ENCODE measurements around the gene FNDC10. TPM values are rescaled to one million over a fixed set of nuclear protein-coding genes. Genes with fewer than 3 reads are reported as not detected.

Gene FNDC10
- total RNA-seq, 6 donors from 2014 or later: 8.7 to 21.0 (median 12.4) TPM

DNA sequence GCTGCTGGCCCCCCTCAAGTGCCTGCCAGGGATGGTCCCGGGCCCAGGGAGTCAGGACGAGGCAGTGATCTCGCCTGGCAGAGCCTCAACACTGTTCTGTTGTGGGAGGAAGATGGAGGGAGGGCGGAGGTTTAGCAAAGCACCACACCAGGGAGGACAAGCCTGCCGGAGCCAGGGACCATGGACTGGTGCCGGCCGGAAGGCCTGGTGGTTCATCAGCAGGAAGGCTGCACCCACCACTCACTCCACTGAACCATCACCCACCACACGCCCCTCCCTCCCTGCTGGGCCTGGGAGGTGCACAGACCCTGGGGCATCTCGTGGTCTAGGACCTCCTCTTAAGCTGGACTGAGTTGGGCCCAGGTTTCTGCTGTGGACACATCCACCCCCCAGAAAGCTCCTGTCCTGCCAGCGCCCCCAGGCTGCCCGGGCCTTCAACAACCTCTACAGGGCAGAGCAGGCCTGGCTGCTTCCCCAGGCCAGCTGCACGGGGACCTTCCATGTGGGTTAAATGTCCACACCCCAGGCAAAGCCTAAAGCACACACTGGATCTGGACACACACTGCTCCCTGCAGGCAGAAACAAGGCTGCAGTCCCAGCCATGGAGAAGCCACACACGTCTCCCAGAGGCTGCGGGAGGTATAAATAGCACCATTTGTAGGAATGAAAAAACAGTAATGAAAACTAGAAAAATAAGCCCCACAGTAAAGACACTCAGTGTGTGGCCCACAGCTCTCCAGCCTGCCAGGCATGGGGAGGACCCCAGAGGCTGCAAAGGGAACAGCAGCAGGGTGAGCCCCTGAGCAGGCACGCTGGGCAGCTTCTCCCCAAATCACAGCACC, 49.1 kb downstream of the FNDC10 start:
- 70 to 82% methylated on average over 11 to 15 of the region's 15 CpGs for WGBS, 2 donors
- DNase-seq (peak in 1 of 2 donors; percentile 55), ATAC-seq (ENCODE audit: low FRiP score in 2 of 2) (peak in 1 of 2 donors; percentile 31)

DNA sequence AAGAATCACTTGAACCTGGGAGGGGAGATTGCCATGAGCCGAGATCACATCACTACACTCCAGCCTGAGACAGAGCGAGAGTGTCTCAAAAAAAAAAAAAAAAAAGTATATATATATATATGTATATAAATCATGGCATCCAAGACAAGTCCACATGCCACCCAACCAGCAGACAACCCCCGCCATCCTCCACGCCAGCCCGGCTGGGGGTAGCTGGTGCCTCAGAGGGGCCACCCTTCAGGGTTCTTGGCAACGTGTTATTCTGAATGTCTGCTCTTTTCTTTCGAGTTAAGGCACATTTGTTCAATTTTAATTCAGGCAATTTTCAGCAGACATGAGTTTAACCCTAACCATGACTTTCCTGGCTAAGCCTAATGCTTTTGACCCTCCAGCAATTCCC, 49.8 kb downstream of the FNDC10 start:
- ATAC-seq (ENCODE audit: low FRiP score in 2 of 2) (no peak), DNase-seq (peak in 1 of 2 donors; percentile 55)
- Histone ChIP-seq H3K4me1 (peaks cover 0 to 8% (median 4%) of the 10 kb centered on the region in 4 donors), H3K4me3 (no peak overlapping the region), H3K36me3 (peaks cover 0 to 8% (median 3%) of the 10 kb centered on the region in 4 donors), H3K27ac (peak overlapping the region in 1 of 4 donors; percentile 17), H3K27me3 (no peaks in the 10 kb centered on the region), H3K9me3 (no peaks in the 10 kb centered on the region)
- WGBS, 2 donors: 81 to 84% methylated on average over 7 of the region's 7 CpGs
- TF ChIP-seq, protein P1, sequence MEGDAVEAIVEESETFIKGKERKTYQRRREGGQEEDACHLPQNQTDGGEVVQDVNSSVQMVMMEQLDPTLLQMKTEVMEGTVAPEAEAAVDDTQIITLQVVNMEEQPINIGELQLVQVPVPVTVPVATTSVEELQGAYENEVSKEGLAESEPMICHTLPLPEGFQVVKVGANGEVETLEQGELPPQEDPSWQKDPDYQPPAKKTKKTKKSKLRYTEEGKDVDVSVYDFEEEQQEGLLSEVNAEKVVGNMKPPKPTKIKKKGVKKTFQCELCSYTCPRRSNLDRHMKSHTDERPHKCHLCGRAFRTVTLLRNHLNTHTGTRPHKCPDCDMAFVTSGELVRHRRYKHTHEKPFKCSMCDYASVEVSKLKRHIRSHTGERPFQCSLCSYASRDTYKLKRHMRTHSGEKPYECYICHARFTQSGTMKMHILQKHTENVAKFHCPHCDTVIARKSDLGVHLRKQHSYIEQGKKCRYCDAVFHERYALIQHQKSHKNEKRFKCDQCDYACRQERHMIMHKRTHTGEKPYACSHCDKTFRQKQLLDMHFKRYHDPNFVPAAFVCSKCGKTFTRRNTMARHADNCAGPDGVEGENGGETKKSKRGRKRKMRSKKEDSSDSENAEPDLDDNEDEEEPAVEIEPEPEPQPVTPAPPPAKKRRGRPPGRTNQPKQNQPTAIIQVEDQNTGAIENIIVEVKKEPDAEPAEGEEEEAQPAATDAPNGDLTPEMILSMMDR (IDR thresholded peaks at IDR 0.05): no peak
- TF ChIP-seq EP300 (IDR thresholded peaks at IDR 0.05) (no peak), POLR2AphosphoS5 (IDR thresholded peaks at IDR 0.05) (no peak), POLR2A (IDR thresholded peaks at IDR 0.05) (no peak)

More for the DNA sequence above, 49.1 kb downstream of the FNDC10 start:
- peak overlapping the region in 3 of 4 donors; percentile 17 to 33 (median 25) for H3K27ac ChIP-seq
- no peaks in the 10 kb centered on the region for H3K27me3 ChIP-seq
- H3K4me1 ChIP-seq: peaks cover 0 to 10% (median 4%) of the 10 kb centered on the region in 4 donors
- H3K4me3 ChIP-seq: no peak overlapping the region
- peaks cover 0 to 12% (median 6%) of the 10 kb centered on the region in 4 donors for H3K36me3 ChIP-seq
- no peak for TF ChIP-seq POLR2AphosphoS5 (IDR thresholded peaks at IDR 0.05)
- TF ChIP-seq POLR2A (IDR thresholded peaks at IDR 0.05): no peak
- TF ChIP-seq EP300 (IDR thresholded peaks at IDR 0.05): no peak
- TF ChIP-seq, protein P1 (IDR thresholded peaks at IDR 0.05): peak in 1 of 6 experiments; percentile 9
- no peaks in the 10 kb centered on the region for H3K9me3 ChIP-seq

DNA sequence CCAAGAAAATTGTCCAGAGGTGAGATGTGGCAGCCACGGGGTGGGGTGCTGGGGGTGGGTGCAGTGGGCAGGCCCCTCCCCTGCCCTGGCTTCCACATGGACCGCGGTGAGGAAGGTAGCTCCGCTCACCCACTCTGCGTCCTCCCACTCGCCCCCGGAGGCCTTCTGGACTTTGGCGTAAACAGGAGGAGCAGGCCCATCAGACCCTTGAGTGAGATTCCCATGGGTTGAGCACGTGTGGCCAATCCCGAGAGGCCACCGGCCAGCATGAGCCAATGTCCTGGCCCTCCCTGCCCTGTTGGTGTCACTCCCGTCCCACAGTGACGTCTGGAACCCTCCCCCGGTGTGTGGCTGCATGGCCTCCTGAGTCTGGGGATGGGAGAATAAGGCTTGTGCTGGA, 51.3 kb downstream of the FNDC10 start:
- ATAC-seq (ENCODE audit: low FRiP score in 2 of 2) (peak in 1 of 2 donors; percentile 1), DNase-seq (peak in 1 of 2 donors; percentile 53)
- no peak overlapping the region for H3K27ac ChIP-seq
- H3K9me3 ChIP-seq: no peaks in the 10 kb centered on the region
- no peak overlapping the region for H3K4me3 ChIP-seq
- H3K36me3 ChIP-seq: peaks cover 0 to 8% (median 3%) of the 10 kb centered on the region in 4 donors
- peaks cover 0 to 3% (median 0%) of the 10 kb centered on the region in 4 donors for H3K4me1 ChIP-seq
- no peaks in the 10 kb centered on the region for H3K27me3 ChIP-seq
- TF ChIP-seq EP300 (IDR thresholded peaks at IDR 0.05): no peak
- TF ChIP-seq POLR2AphosphoS5 (IDR thresholded peaks at IDR 0.05): peak in 1 of 2 donors; percentile 11
- WGBS, 2 donors: 85 to 86% methylated on average over 7 to 10 of the region's 14 CpGs

Other genes starting within 250 kb of the FNDC10 start
- gene MXRA8, start 241.6 kb downstream of the FNDC10 start, total RNA-seq: 100 to 1,000 TPM in 2 of 6 donors, 10 to 100 TPM in 4; 23.9 to 137 (median 63.4) TPM
- gene AURKAIP1, start 224.9 kb downstream of the FNDC10 start, total RNA-seq: 100 to 1,000 TPM in 5 of 6 donors, 10 to 100 TPM in 1; 76.0 to 149 (median 119) TPM
- 100 to 1,000 TPM; 131 to 897 (median 216) TPM for gene CCNL2, start 200.8 kb downstream of the FNDC10 start, total RNA-seq
- 100 to 1,000 TPM in 3 of 6 donors, 10 to 100 TPM in 3; 90.7 to 145 (median 101) TPM for gene MRPL20, start 192.8 kb downstream of the FNDC10 start, total RNA-seq
- gene ANKRD65, start 178.9 kb downstream of the FNDC10 start, total RNA-seq: 10 to 100 TPM; 21.3 to 54.5 (median 34.7) TPM
- 100 to 1,000 TPM in 2 of 6 donors, 10 to 100 TPM in 4; 41.8 to 108 (median 62.5) TPM for gene VWA1, start 164.4 kb downstream of the FNDC10 start, total RNA-seq
- gene ATAD3C, start 150.4 kb downstream of the FNDC10 start, total RNA-seq: 10 to 100 TPM in 5 of 6 donors, 1 to 10 TPM in 1; 9.2 to 20.9 (median 14.7) TPM
- 100 to 1,000 TPM in 1 of 6 donors, 10 to 100 TPM in 5; 19.9 to 120 (median 26.9) TPM for gene ATAD3B, start 128.4 kb downstream of the FNDC10 start, total RNA-seq
- gene ATAD3A, start 88.0 kb downstream of the FNDC10 start, total RNA-seq: 10 to 100 TPM; 18.5 to 31.9 (median 24.0) TPM
- gene TMEM240, start 59.5 kb downstream of the FNDC10 start, total RNA-seq: 1 to 10 TPM in 5 of 6 donors, not detected in 1; 1.8 to 3.6 (median 3.1) TPM
- gene SSU72, start 25.3 kb downstream of the FNDC10 start, total RNA-seq: 100 to 1,000 TPM; 122 to 174 (median 146) TPM
- gene MIB2, start 15.4 kb upstream of the FNDC10 start, total RNA-seq: 100 to 1,000 TPM in 3 of 6 donors, 10 to 100 TPM in 3; 52.7 to 284 (median 84.7) TPM
- gene MMP23B, start 32.0 kb upstream of the FNDC10 start, total RNA-seq: 10 to 100 TPM in 5 of 6 donors, not detected in 1; 13.6 to 79.3 (median 33.0) TPM
- gene CDK11B, start 58.9 kb upstream of the FNDC10 start, total RNA-seq: 10 to 100 TPM; 20.8 to 55.5 (median 24.9) TPM
- gene SLC35E2B, start 92.7 kb upstream of the FNDC10 start, total RNA-seq: 100 to 1,000 TPM in 1 of 6 donors, 10 to 100 TPM in 5; 33.0 to 116 (median 47.9) TPM
- gene CDK11A, start 124.2 kb upstream of the FNDC10 start, total RNA-seq: 100 to 1,000 TPM in 2 of 6 donors, 10 to 100 TPM in 4; 23.9 to 417 (median 54.5) TPM
- 100 to 1,000 TPM in 4 of 6 donors, 10 to 100 TPM in 2; 85.0 to 279 (median 124) TPM for gene NADK, start 178.3 kb upstream of the FNDC10 start, total RNA-seq

Data from upper lobe of left lung (tissue), 6 donors.